ENCODE data around the gene TMEM259. TPM values are rescaled to one million over a fixed set of nuclear protein-coding genes. Genes with fewer than 3 reads are reported as not detected.

TMEM259 gene
- total and polyA plus RNA-seq, 9 of the 15 experiments (the other 6 are each of a cell fraction or from before 2014, with no cell fraction given) = 0.52 to 231 (median 63.6) TPM

DNA sequence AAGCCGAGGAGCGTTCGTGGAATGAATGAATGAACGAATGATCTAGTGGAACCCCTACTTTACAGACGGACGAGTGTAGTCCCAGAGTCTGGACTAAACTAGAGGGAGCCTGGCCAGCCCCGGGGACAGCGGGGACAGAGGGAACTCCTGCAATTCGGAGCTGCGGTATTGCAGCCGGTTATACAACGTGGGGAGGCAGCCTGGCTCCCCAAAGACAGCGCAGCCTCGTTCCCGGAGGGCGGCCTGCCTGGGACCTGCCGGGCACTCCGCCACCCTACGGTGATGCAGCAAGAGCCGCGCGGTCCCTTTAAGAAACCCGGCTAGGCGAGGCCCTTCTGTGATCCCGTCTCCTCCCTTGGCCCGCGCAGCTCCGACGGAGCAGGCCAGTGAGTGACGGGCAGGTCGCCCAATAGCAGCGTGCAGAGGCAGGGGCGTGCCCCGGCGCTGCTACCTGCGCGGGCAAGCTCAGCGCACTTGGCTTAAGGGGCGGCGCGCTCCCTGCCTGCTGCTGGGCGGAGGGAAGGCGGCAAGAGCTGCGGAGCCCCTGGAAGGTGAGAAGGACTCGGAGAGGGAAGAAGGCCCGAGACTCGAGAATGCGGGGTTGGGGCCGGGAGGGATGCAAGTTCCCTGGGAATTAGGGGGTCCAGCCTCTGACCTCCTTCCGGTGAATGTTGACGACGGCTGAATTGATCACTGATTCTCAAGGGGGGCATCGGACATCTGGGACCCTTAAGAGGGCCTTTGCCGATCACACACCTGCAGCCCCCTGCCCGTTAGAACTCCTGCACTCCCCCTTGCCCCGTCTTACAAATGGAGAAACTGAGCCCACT lies 18.9 kb upstream of the TMEM259 start, which contains the start of gene ABCA7 (continued):
- TF ChIP-seq TAF15 (IDR thresholded peaks at IDR 0.05; ENCODE audit: low read depth, low read length) = no peak
- TF ChIP-seq SIN3A (IDR thresholded peaks at IDR 0.05; ENCODE audit: borderline replicate concordance in 2 of 2, control insufficient read depth in 1 of 2, low read depth in 2 of 2, low read length in 2 of 2) = peak; percentile 12 to 32; a peak in 1 of 4 replicates
- TF ChIP-seq POLR3G (IDR thresholded peaks at IDR 0.05; ENCODE audit: extremely low read depth, insufficient read length, insufficient replicate concordance) = no peak
- no peak for TF ChIP-seq PHF20 (IDR thresholded peaks at IDR 0.05; ENCODE audit: partially characterized antibody)
- TF ChIP-seq, protein P1, sequence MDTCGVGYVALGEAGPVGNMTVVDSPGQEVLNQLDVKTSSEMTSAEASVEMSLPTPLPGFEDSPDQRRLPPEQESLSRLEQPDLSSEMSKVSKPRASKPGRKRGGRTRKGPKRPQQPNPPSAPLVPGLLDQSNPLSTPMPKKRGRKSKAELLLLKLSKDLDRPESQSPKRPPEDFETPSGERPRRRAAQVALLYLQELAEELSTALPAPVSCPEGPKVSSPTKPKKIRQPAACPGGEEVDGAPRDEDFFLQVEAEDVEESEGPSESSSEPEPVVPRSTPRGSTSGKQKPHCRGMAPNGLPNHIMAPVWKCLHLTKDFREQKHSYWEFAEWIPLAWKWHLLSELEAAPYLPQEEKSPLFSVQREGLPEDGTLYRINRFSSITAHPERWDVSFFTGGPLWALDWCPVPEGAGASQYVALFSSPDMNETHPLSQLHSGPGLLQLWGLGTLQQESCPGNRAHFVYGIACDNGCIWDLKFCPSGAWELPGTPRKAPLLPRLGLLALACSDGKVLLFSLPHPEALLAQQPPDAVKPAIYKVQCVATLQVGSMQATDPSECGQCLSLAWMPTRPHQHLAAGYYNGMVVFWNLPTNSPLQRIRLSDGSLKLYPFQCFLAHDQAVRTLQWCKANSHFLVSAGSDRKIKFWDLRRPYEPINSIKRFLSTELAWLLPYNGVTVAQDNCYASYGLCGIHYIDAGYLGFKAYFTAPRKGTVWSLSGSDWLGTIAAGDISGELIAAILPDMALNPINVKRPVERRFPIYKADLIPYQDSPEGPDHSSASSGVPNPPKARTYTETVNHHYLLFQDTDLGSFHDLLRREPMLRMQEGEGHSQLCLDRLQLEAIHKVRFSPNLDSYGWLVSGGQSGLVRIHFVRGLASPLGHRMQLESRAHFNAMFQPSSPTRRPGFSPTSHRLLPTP (IDR thresholded peaks at IDR 0.05; ENCODE audit: borderline replicate concordance, extremely low read depth, insufficient read length) = no peak
- TF ChIP-seq NBN (IDR thresholded peaks at IDR 0.05; ENCODE audit: low read depth) = no peak
- TF ChIP-seq, protein P2, sequence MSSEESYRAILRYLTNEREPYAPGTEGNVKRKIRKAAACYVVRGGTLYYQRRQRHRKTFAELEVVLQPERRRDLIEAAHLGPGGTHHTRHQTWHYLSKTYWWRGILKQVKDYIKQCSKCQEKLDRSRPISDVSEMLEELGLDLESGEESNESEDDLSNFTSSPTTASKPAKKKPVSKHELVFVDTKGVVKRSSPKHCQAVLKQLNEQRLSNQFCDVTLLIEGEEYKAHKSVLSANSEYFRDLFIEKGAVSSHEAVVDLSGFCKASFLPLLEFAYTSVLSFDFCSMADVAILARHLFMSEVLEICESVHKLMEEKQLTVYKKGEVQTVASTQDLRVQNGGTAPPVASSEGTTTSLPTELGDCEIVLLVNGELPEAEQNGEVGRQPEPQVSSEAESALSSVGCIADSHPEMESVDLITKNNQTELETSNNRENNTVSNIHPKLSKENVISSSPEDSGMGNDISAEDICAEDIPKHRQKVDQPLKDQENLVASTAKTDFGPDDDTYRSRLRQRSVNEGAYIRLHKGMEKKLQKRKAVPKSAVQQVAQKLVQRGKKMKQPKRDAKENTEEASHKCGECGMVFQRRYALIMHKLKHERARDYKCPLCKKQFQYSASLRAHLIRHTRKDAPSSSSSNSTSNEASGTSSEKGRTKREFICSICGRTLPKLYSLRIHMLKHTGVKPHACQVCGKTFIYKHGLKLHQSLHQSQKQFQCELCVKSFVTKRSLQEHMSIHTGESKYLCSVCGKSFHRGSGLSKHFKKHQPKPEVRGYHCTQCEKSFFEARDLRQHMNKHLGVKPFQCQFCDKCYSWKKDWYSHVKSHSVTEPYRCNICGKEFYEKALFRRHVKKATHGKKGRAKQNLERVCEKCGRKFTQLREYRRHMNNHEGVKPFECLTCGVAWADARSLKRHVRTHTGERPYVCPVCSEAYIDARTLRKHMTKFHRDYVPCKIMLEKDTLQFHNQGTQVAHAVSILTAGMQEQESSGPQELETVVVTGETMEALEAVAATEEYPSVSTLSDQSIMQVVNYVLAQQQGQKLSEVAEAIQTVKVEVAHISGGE (CRISPR knock-in tag; IDR thresholded peaks at IDR 0.05) = no peak
- TF ChIP-seq, protein P3, sequence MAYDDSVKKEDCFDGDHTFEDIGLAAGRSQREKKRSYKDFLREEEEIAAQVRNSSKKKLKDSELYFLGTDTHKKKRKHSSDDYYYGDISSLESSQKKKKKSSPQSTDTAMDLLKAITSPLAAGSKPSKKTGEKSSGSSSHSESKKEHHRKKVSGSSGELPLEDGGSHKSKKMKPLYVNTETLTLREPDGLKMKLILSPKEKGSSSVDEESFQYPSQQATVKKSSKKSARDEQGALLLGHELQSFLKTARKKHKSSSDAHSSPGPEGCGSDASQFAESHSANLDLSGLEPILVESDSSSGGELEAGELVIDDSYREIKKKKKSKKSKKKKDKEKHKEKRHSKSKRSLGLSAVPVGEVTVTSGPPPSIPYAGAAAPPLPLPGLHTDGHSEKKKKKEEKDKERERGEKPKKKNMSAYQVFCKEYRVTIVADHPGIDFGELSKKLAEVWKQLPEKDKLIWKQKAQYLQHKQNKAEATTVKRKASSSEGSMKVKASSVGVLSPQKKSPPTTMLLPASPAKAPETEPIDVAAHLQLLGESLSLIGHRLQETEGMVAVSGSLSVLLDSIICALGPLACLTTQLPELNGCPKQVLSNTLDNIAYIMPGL (CRISPR knock-in tag; IDR thresholded peaks at IDR 0.05) = no peak
- TF ChIP-seq, protein P4, sequence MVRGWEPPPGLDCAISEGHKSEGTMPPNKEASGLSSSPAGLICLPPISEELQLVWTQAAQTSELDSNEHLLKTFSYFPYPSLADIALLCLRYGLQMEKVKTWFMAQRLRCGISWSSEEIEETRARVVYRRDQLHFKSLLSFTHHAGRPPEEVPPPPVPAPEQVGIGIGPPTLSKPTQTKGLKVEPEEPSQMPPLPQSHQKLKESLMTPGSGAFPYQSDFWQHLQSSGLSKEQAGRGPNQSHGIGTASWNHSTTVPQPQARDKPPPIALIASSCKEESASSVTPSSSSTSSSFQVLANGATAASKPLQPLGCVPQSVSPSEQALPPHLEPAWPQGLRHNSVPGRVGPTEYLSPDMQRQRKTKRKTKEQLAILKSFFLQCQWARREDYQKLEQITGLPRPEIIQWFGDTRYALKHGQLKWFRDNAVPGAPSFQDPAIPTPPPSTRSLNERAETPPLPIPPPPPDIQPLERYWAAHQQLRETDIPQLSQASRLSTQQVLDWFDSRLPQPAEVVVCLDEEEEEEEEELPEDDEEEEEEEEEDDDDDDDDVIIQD (CRISPR knock-in tag; IDR thresholded peaks at IDR 0.05) = no peak
- peak; percentile 31; the same call in 1 of the 2 replicates for TF ChIP-seq ZBTB17 (CRISPR knock-in tag; IDR thresholded peaks at IDR 0.05)
- TF ChIP-seq MEF2A (IDR thresholded peaks at IDR 0.05; ENCODE audit: control insufficient read depth, low read depth, low read length) = no peak
- TF ChIP-seq, protein P5, sequence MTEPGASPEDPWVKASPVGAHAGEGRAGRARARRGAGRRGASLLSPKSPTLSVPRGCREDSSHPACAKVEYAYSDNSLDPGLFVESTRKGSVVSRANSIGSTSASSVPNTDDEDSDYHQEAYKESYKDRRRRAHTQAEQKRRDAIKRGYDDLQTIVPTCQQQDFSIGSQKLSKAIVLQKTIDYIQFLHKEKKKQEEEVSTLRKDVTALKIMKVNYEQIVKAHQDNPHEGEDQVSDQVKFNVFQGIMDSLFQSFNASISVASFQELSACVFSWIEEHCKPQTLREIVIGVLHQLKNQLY (CRISPR knock-in tag; conservative IDR thresholded peaks at IDR 0.05) = no peak
- no peak for TF ChIP-seq FOXJ3 (CRISPR knock-in tag; IDR thresholded peaks at IDR 0.05)
- TF ChIP-seq BMI1 (IDR thresholded peaks at IDR 0.05; ENCODE audit: low read length) = no peak
